OCI-LY7 (cell line): ENCODE data around the gene BSPRY. TPM values are rescaled to one million over a fixed set of nuclear protein-coding genes. Genes with fewer than 3 reads are reported as not detected.

Experiments
- BruUV-seq: library from RNA; stranded (reverse); fragments of 400-500 nt; replicated peaks from 2 replicates; lab custom pipeline; 2021; lab: Mats Ljungman, UMichigan
- CTCF ChIA-PET: fragments of 300-600 bp; sonication (Branson Sonifier 250); formaldehyde crosslinking; loops from one replicate; lab custom pipeline; 2022; ENCODE audit warnings: antibody characterized with exemption; ENCODE audit not compliant: unreplicated experiment; lab: Charles Lee
- POLR2A ChIA-PET: fragments of 300-600 bp; sonication (Branson Sonifier 250); formaldehyde crosslinking; loops from one replicate; lab custom pipeline; 2022; ENCODE audit warnings: antibody characterized with exemption; lab: Charles Lee
- DNase-seq: peaks from one replicate; pipeline ENCODE4 v3.0.0-alpha.2; 2015; ENCODE audit warnings: low spot score
- H2AFZ ChIP-seq: fragments of 200-600 bp; sonication (generic), shearing (Covaris generic); 2 replicates; pipeline ENCODE4 v1.6.1; 2014; ENCODE audit warnings: mild to moderate bottlenecking, antibody characterized with exemption, low read length, moderate library complexity
- H3K27ac ChIP-seq: fragments of 200-600 bp; sonication (generic); 2 replicates; pipeline ENCODE4 v1.5.1; 2014; ENCODE audit warnings: mixed run types, low read depth, mild to moderate bottlenecking, moderate library complexity, low read length, inconsistent platforms; ENCODE audit not compliant: poor library complexity, severe bottlenecking
- H3K36me3 ChIP-seq: fragments of 200-600 bp; sonication (generic); 2 replicates; pipeline ENCODE4 v1.6.1; 2014; ENCODE audit warnings: mild to moderate bottlenecking, antibody characterized with exemption, low read length, moderate library complexity, mixed read lengths; ENCODE audit not compliant: insufficient read depth
- H3K4me1 ChIP-seq: fragments of 200-600 bp; sonication (generic); 2 replicates; pipeline ENCODE4 v1.5.1; 2014; ENCODE audit warnings: mild to moderate bottlenecking, low read length; ENCODE audit not compliant: insufficient read depth, poor library complexity, severe bottlenecking
- H3K4me2 ChIP-seq: fragments of 200-600 bp; sonication (generic); 2 replicates; pipeline ENCODE4 v1.6.1; 2014; ENCODE audit warnings: mild to moderate bottlenecking, low read length
- H3K4me3 ChIP-seq: fragments of 200-600 bp; sonication (generic); 2 replicates; pipeline ENCODE4 v1.5.1; 2014; ENCODE audit warnings: mild to moderate bottlenecking, low read depth, low read length; ENCODE audit not compliant: poor library complexity, severe bottlenecking
- H3K79me2 ChIP-seq: fragments of 200-600 bp; sonication (generic); 2 replicates; pipeline ENCODE4 v1.6.1; 2016; ENCODE audit warnings: low read depth, mild to moderate bottlenecking, low read length, moderate library complexity, mixed read lengths; ENCODE audit not compliant: insufficient read depth
- H3K9me2 ChIP-seq: fragments of 200-600 bp; sonication (generic); 2 replicates; pipeline ENCODE4 v1.6.1; 2016; ENCODE audit warnings: mild to moderate bottlenecking, low read length, mixed read lengths; ENCODE audit not compliant: insufficient read depth
- H3K9me3 ChIP-seq: fragments of 200-600 bp; sonication (generic); 2 replicates; pipeline ENCODE4 v1.6.1; 2014; ENCODE audit warnings: mild to moderate bottlenecking, mixed run types, low read length, mixed read lengths
- H4K20me1 ChIP-seq: fragments of 200-600 bp; sonication (generic); 2 replicates; pipeline ENCODE4 v1.6.1; 2014; ENCODE audit warnings: mild to moderate bottlenecking, antibody characterized with exemption, low read length, moderate library complexity, mixed read lengths; ENCODE audit not compliant: insufficient read depth
- CTCF ChIP-seq: fragments of 200-600 bp; sonication (generic); conservative IDR thresholded peaks from 2 replicates; pipeline ENCODE4 v1.5.1; 2014; ENCODE audit warnings: mild to moderate bottlenecking, antibody characterized with exemption, low read length, moderate library complexity, mixed read lengths
- EZH2phosphoT487 ChIP-seq: fragments of 200-600 bp; sonication (generic); IDR thresholded peaks from 2 replicates; pipeline ENCODE4 v1.6.1; 2018; ENCODE audit warnings: low read depth, borderline replicate concordance, mild to moderate bottlenecking, mixed run types, antibody characterized with exemption, low read length, moderate library complexity, mixed read lengths
- intact Hi-C: fragments of 100-400 bp; cut with micrococcal nuclease; formaldehyde crosslinking; loops from one replicate; pipeline ENCODE4 v1.10.0; 2022; ENCODE audit not compliant: unreplicated experiment
- total RNA-seq, 2 experiments: library from RNA; depleted of rRNA in 1 of 2; stranded (reverse); fragments of >200 nt in 1 of 2; shearing (Covaris generic) in 1 of 2; gene quantifications; 2 replicates each; pipeline ENCODE4 v1.2.3, GENCODE V29; 2014 to 2022

BSPRY gene
- total RNA-seq, 2 experiments from 2014 or later = 0.54 to 0.82 TPM

GRCh38 chr9:113340011-113340699 lies 9.2 kb upstream of the BSPRY start, which contains the start of gene WDR31:
Gene WDR31, minus strand, starts transcription at chr9:113340275. Its CDS starts 8,253 bp downstream, at chr9:113332022.
- Histone ChIP-seq H3K36me3 (no peaks in the 10 kb centered on the region), H3K27ac (no peak within 1 kb of the TSS), H3K4me3 (peak within 1 kb of the TSS; percentile 70), H2AFZ (peak within 1 kb of the TSS; percentile 96), H4K20me1 (no peaks in the 10 kb centered on the region), H3K9me2 (no peaks in the 10 kb centered on the region), H3K4me1 (no peaks in the 10 kb centered on the region), H3K4me2 (peak within 1 kb of the TSS; percentile 63), H3K79me2 (no peaks in the 10 kb centered on the region), H3K9me3 (no peaks in the 10 kb centered on the region)
- TF ChIP-seq EZH2phosphoT487 (no peak), CTCF (no peak)
- POLR2A ChIA-PET = interaction anchor here (0.6 to 2.4 kb wide), 16 partner anchors 9 to 648 kb away, joined by 3 to 31 read pairs (median 4); partner anchors contain the start of genes BSPRY, CDC26 and HDHD3
- CTCF ChIA-PET = interaction anchor here (0.6 to 1.3 kb wide), 3 partner anchors 10 to 239 kb away, joined by 3 to 4 read pairs (median 3); no protein-coding TSS in a partner anchor
- intact Hi-C loops = loop anchor here (1.0 to 5.0 kb wide), 3 partner anchors 62 to 239 kb away; partner anchors contain the start of genes ALAD, CDC26 and PRPF4
- DNase-seq = peak; percentile 71
- BruUV-seq = no TSS peak

GRCh38 chr9:113341712-113342410 lies 7.5 kb upstream of the BSPRY start:
- BruUV-seq = no TSS peak
- H3K27ac ChIP-seq = no peak overlapping the region
- ChIA-PET POLR2A (no interaction called here), CTCF (no interaction called here)
- no peaks in the 10 kb centered on the region for H3K4me1 ChIP-seq
- intact Hi-C loops = loop anchor here (5.0 kb wide), 1 partner anchor 60 kb away; the partner anchor contains the start of gene ALAD
- H3K4me2 ChIP-seq = no peak overlapping the region
- no peak overlapping the region for H2AFZ ChIP-seq
- no peaks in the 10 kb centered on the region for H3K36me3 ChIP-seq
- TF ChIP-seq EZH2phosphoT487 = no peak
- H3K9me2 ChIP-seq = no peaks in the 10 kb centered on the region
- H3K79me2 ChIP-seq = no peaks in the 10 kb centered on the region
- DNase-seq = no peak
- no peaks in the 10 kb centered on the region for H4K20me1 ChIP-seq
- no peak overlapping the region for H3K4me3 ChIP-seq
- no peaks in the 10 kb centered on the region for H3K9me3 ChIP-seq

- no peak for TF ChIP-seq CTCF
- TF ChIP-seq EZH2phosphoT487 = no peak
- Histone ChIP-seq H3K4me2 (no peak overlapping the region), H3K79me2 (no peaks in the 10 kb centered on the region), H3K27ac (no peak overlapping the region), H3K4me1 (no peaks in the 10 kb centered on the region), H3K36me3 (no peaks in the 10 kb centered on the region), H4K20me1 (no peaks in the 10 kb centered on the region), H3K9me2 (no peaks in the 10 kb centered on the region), H2AFZ (no peak overlapping the region), H3K9me3 (no peaks in the 10 kb centered on the region), H3K4me3 (no peak overlapping the region)
- BruUV-seq = no TSS peak
- no peak for DNase-seq
- POLR2A ChIA-PET = interaction anchor here (1.0 kb wide), 2 partner anchors 15 to 69 kb away, joined by 4 to 6 read pairs; no protein-coding TSS in a partner anchor
- intact Hi-C loops = loop anchor here (5.0 kb wide), 1 partner anchor 59 kb away; the partner anchor contains the start of gene ALAD
- CTCF ChIA-PET = no interaction called here
Measured at GRCh38 chr9:113343732-113344231, 5.6 kb upstream of the BSPRY start.
